ENCODE measurements around the gene NPSR1.
"Not testable (repeated sequence)": the region's sequence is repeated elsewhere in the genome, so short reads cannot be mapped to it uniquely, and the experiment has no call there.

Gene NPSR1

GRCh38 chr7:34879871-34880270, 221.9 kb downstream of the NPSR1 start:
- DNase-seq, result no peak

GRCh38 chr7:34883855-34884254, 225.8 kb downstream of the NPSR1 start:
- not testable (repeated sequence) for DNase-seq

GRCh38 chr7:34886856-34887255, 228.8 kb downstream of the NPSR1 start:
- DNase-seq, result no peak

GRCh38 chr7:34889951-34890350, 231.9 kb downstream of the NPSR1 start:
- DNase-seq, result no peak

GRCh38 chr7:34895202-34895601, 237.2 kb downstream of the NPSR1 start:
- no peak for DNase-seq

Measured in CD4-positive, alpha-beta T cell treated with Interleukin-4 for 4 hours (primary cell).